ENCODE measurements around the gene DRC7.
A peak's percentile ranks its signal among the peaks of the same experiment; 100 is the strongest.
"Not testable (repeated sequence)": the region's sequence is repeated elsewhere in the genome, so short reads cannot be mapped to it uniquely, and the experiment has no call there.

The DRC7 gene

DNA sequence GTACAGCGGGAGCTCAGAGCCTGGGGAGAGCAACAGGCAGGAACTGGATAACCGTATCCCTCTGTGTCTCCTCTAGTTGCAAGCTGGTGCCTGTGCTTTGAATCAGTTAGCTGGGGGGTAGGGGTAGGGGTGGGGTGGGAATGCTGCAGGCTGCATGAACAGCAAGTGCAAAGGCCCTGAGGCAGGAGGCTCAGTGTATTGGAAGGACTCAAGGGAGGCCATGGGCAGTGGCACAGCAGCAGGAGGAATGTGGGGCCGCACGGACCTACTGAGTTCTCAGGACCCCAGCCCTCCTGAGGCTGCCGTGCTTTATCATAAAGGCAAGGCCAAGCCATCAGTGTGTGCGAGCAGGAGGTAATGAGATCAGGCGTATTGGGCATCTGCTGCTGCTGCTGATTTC is 44.2 kb downstream of the DRC7 start:
- DNase-seq = no peak

DNA sequence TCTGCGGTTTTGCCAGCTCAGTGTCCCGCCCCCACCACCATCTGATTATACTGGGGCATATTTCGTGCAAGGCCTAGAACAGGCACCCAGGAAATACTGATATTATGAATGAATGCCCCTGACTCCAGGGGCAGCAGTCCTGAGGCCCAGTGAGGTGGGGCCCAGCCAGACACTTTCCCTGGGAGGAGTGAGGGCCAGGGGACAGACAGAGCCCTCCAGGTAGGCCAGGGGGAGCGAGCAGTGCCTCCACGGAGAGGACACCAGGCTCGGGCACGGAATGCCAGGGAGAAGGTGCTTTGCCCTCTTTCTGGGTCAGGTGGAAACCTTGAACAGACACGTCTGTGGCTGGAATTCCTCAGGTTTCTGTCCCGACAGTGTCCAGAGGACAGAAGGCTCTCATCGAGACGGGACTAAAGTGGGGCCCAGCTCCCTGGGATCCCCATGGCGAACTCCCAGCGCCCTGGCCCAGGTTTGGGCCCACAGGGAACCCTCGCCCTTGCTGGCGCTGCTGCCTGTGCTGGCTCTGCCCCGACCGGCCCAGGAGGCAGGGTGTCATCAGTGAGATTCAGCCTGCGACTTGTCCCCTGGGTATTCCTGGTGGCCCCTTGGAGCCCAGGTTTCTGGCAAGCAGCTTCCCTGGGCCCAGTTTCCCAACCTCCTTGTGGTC is 45.3 kb downstream of the DRC7 start:
- DNase-seq = no peak

DNA sequence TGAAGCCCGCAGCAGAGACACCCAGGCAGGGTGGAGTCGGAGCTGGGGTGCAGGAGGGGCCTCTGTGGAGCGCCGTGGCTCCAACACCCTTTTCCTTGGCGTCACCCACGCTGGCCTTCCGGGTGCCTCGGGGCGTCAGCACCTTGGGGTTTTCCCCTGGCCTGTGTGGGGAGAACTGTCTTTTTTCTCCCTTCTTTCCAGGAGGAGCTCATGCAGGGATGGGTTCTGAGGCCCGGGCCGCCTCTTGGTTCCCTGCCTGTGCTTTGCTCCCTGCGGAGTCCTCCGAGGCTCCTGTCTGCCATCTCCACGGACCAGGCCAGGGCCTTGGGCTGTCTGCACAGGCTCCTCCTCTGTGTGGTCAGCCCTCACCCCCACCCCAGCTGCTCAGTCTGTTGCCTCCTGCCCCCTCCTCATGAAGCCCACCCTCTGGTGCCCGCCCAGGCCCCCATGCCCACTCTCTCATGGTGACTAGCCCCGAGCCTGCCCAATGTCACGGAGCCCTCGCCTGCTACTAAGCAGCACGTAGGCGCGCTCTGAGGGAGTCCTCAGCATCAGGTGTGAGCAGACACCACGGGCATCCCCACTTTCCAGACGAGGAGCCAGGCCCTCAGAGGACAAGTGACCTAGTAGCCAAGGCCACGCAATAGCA is 45.9 kb downstream of the DRC7 start:
- DNase-seq = no peak

DNA sequence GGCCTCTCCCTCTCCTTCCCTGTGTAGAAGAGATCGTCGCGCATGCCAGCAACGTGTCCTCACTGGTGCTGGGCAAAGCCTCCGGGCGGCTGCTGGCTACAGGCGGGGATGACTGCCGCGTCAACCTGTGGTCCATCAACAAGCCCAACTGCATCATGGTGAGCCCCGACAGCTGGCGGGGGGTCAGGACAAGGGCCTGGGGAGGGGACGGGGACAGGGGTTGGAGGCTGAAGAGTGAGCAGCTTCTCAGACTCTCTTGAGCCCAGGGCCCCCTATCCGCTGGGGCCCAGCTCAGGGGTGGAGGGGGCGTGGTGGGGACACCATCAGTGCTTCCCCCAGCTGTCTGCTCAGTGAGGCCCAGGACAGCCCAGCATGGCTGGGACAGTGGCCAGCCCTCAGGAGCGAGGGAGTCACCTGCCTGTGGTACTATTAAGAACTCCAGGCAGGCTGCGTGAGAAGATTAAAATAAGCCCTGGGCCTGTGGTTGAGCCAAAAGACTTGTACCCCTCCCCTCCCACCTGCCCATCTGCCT is 47.1 kb downstream of the DRC7 start:
- DNase-seq = no peak

DNA sequence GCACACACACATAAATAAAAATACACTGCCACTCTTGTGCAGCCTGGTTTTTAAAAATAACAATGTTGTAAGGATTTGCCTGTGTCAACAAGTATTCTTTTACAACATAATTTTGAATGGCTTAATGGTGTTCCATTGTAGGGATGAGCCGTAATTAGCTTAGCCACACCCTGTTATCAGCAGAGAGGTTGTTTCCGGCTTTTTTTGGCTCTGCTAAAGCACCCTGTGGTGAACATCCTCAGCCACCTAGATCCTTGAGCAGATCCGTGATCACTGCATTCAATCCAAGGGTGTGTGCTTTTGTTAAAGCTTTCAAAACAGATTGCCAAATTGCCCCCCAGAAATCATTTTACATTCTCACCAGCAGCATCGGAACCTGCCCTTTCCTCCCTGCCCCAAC is 47.9 kb downstream of the DRC7 start:
- no peak for DNase-seq

DNA sequence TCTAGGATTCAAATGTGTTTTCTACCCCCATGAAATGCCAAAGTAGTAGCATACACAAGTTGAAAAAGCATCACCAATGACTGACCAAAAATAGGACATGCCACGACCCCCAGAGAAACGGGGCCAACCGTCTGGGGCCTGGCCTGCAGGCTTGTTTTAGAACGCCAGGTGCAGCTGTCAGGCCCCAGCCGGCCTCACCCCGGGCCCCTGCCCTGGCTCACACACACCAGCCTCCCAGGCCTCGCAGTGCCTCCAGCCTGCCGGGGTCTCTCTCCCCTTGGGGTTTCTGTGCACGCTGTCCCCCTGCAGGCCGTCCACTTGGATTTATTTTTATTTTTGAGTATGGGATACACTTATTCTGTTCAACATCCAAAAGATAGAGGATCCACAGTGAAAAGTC is 48.9 kb downstream of the DRC7 start:
- no peak for DNase-seq

DNA sequence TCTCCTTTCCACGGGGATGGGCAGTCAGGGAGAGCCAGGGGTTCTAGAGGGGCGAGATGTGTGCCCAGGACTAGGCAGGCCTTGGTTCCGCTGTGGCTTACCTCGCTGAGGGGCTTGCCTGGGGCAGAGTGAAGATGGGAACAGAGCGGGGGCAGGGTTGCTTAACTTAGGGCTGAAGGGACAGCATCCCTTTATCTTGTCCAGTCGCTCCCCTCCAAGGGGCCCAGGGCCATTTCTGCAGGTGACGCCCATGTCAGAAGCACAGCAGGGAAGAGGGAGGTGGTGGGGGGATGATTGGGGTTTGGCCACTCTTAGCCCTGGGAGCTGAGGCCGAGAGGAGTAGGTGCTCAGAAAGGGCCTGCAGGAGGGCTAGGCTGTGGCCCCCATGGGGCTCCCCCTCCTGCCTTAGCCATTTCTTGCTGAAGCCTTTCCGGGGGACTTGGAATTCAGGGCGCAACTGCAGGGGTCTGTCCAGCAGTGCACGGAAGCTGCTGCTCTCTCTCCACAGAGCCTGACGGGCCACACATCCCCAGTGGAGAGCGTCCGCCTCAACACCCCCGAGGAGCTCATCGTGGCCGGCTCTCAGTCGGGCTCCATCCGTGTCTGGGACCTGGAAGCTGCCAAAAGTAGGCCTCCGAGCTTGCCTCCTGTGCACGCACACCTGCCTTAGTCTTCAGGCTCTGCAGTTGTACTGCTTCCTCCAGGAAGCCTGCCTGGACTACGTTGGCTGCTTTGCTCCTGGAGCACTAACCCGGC is 49.5 kb downstream of the DRC7 start:
- no peak for DNase-seq

DNA sequence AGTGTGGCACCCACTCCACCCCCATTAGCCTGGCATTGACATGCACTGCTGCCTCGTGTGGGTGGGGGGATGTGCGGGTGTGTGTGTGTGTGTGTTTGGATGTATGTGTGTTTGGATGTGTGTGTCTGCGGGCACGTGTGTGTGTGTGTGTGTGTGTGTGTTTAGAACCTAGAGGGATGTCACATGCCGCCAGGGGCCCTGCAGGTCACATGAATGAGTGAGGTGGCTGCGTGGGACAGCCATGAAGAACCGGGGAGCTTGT is 50.0 kb downstream of the DRC7 start:
- DNase-seq = no peak

DNA sequence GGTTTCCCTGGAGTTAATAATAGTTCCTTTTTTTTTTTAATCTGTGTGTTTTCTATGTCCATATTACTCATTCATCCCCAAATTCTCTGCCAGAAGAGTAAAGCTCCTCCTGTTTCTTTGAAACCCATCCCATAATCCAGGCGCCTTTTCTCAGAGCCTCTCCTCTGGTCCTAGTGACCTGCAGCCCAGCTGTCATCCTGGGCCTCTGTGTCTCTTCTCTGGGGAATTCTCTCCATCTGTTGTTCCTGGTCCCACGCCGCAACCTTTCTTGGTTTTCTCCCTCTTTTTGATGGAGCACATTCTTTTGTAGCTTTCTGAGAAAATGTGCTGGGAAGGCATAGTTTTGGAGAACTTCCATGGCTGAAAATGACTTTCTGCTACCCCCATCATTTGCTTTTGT is 51.2 kb downstream of the DRC7 start:
- DNase-seq = peak; percentile 61

DNA sequence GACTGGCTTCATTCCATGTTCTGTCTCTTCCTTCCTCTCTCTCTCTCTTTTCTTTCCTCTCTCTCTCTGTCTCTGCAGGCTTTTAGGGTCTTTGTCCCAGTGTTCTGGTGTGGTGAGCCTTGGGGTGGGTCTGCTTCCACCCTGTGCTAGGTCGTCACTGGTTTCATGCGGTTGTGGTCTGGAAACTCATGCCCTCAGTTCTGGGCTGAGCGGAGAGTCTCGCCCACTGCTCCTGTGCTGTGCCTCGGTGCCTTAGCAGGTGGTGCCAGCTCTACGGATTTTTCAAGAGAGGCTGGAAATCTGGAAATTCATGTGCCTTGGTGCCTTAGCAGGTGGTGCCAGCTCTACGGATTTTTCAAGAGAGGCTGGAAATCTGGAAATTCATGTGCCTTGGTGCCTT is 51.7 kb downstream of the DRC7 start:
- DNase-seq = not testable (repeated sequence)

DNA sequence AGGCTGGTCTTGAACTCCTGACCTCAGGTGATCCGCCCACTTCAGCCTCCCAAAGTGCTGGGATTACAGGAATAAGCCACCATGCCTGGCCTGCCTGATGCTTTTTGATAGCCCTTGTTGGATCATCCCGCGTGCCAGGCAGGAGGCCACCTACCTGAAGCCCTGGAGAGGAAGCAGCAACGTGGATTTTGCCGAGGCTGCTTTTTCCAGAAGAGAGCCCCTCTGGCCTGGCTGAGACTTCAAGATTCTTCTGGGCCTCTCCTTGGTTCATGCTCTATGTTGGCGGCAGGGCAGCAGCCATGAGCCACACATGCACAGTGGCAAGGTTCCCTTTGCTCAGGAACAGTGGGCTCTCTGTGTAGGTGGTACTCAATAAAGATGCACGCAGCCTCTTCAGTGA is 52.5 kb downstream of the DRC7 start:
- DNase-seq = no peak

DNA sequence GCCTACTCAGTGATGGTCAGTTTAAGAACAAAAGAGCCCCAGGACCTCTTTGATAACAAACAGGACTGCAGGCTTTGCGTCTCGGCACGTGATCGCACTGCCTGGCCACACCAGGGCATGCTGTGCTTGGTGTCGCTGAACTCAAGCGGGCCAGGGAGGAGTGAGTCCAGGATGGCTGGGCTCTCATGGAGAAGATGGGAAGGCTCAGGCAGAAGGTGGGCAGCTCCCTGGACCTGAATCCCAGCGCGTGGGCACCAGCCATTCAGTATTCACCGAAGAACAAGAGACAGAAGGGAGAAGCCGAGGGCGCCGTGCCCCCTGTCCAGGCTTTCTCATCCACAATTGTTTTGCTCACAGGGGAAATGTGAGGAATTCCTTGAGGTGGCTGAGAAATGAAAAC is 52.9 kb downstream of the DRC7 start:
- no peak for DNase-seq

DNA sequence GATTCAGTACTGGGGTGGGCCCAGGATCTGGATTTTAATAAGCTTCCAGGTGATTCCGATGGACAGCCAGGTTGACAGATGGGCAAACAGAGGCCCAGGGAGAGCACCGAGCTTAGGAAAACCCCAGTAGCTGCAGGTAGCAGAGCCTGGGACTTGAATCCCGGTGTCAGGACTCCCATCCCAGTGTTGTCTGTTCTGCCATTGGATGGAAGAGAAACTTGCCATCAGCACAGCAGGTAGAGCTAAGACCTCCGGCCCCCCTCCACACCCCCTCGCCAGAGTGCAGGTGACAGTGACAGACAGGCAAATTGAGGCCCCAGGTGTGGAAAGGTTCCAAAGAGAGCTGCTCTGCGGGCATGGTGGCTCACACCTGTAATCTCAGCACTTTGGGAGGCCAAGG is 53.4 kb downstream of the DRC7 start:
- DNase-seq = no peak

DNA sequence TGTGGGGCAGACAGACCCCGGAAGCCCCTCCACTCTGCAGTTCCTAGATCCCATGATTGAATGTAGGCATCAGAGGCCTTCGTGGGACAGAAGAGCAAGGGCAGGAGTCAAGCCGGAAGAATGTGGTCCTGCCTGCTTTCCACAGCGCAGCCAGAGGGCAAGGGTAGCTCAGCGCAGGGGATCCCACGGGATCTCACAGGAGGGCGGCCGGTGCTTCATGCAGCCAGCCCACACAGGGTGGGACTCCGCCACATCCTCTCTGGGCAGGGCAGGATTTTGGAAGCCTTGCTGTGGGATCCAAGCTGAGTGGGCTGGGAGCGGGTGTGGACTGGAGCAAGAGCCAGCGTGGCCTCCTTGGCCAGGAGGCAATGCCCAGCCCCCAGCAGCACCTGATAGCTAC is 54.0 kb downstream of the DRC7 start:
- no peak for DNase-seq

DNA sequence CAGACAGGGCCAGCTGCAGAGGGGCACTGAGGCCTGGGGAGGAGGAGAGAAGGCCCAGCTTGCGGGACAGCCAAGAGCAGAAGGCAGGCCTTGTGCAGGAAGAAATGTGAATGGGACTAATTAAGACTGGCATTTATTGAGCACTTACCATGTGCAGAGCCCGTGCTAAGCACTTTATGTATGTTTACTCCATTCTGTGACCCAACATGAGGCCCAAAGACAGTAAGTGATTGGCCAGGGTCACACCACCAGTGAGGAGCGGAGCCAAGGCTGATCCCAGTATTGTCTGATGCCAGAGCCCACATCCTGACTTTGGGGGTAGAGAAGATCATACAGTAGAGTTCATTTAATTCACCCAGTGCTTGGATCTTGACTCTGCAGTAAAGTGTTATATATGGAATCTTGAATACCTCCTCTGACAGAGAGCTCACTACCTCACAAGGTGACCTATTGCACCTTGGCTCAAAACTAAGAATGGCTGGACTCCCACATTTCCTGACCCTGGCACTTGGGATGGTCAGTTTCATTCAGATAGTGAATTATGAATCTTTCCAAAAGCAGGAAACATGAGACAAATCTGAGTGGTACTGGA is 54.6 kb downstream of the DRC7 start:
- DNase-seq = no peak

DNA sequence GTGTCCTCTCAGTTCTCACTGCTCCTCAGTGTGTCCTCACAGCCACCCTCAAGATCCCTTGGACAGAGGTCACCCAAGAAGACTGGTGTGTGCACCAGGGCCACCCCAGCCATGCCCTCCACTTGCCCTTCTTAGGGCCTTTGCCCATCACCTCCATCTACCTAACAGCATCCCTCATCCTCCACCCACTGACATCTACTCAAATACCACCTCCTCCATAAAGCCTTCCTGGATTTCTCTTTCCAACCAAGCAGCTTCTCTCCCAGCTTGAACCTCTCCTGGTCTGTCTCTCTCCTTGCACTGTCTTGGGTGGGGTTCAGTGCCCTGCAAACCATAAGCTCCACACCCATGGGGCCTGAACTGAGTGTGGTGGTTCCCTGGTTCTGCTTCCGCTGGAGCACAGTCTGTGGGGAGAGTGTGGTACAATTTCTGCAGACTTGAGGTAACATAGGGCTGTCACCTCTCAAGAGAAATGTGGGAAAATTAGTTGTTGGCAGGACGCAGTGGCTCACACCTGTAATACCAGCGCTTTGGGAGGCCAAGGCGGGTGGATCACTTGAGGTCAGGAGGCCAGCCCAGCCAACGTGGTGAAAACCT is 55.3 kb downstream of the DRC7 start:
- no peak for DNase-seq

DNA sequence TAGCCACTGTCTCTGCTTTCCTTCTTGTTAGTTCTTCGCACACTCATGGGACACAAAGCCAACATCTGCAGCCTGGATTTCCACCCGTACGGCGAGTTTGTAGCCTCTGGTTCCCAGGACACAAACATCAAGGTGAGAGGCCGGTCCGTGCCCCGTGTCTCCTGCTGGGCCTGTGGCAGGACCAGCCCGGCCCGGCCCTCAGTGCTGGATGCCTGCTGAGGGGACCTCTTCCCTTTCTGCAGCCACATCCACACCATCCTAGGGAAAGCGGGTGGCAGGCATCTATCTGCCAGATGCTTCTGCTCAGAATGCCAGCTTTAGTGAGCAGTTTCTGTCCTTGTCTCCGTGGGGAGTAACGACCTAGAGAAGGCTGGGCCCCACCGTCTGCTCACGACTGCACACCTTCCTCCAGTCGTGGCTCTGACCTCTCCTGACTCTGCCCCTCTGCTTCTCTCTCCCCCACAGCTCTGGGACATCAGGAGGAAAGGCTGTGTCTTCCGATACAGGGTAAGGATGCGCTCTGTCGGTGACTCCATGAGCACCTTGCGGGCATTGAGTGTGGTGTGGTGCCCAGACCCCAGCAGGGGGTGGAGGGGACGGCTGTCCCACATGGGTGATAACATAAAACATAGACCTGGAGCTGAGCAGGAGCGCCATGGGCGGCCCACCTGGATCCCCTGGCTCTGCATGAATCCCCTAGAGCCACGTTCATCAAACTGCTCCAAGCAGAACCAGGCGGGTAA is 56.4 kb downstream of the DRC7 start:
- no peak for DNase-seq

DNA sequence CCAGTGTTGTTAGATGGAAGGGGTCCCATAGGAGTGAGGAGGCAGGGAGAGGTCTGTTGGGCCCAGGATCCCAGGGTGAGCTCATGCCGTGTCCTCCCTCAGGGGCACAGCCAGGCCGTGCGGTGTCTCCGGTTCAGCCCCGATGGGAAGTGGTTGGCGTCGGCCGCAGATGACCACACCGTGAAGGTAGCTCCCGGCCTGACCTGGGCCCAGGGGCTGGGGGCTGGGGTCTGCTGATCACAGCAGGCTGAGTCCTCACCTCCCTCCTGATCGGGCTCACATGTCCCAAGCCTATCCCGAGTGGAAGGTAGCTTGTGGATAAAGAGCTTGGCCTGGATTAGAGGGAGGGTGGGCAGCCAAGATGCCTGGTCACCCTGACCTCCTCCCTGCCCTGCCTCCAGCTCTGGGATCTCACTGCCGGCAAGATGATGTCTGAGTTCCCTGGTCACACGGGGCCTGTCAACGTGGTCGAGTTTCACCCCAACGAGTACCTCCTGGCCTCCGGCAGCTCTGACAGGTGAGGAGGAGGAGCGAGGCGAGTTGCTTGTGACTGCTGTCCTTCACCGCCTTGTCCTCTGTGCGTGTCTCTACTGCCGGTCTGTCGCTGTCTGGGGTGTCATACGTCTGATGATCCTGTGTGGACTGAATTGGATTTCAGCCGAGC is 57.1 kb downstream of the DRC7 start:
- DNase-seq = no peak

DNA sequence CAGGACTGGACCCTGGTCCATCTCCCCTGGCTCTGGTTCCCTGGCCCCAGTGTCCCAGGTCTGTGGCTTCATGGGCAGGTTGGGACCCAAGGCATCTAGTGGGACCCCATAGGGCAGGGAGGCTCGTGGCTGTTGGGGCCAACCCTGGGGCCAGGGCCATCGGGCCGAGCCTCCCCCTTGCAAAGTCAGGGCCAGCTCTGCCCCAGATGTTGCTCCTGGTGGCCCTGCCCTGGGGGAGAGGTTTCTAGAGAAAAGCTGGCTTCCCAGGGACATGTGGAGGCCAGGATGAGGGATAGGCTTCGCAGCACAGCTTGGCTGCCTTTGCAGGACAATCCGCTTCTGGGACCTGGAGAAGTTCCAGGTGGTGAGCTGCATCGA is 57.6 kb downstream of the DRC7 start:
- DNase-seq = no peak

DNA sequence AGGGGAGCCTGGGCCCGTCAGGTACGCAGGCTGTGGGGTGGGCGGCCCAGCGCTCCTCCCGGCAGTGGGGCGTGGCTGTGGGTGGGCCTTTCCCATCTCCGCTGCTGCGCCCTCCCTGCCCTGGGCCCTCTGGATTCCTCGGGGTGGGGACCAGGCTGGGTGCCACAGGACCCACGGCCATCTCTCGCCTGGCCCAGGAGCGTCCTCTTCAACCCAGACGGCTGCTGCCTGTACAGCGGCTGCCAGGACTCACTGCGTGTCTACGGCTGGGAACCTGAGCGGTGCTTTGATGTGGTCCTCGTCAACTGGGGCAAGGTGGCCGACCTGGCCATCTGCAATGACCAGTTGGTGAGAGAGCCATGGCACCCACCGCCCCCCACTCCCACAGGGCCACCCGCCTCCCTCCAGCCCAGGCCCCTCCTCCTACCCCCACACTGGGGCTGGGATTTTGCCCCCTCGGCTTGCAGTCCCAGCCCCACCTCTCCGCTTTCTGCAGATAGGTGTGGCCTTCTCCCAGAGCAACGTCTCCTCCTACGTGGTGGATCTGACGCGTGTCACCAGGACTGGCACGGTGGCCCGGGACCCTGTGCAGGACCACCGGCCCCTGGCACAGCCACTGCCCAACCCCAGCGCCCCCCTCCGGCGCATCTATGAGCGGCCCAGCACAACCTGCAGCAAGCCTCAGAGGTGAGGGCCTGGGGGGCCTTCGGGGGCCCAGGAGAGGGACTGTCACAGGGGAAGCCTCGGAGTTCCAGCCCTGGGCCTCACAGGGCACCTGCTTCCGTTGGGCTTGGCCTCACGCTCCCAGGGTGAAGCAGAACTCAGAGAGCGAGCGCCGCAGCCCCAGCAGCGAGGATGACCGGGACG is 58.2 kb downstream of the DRC7 start:
- no peak for DNase-seq

Measured in NCI-H2171 treated with DMSO at 0.1 percent for 48 hours (cell line).